Measurements from ENCODE around the gene MIER2. TPM values are rescaled to one million over a fixed set of nuclear protein-coding genes. Genes with fewer than 3 reads are reported as not detected.

The MIER2 gene
- total RNA-seq, 1 experiment from 2014 or later: 5.1 TPM

GRCh38 chr19:377801-378581 is 33.4 kb upstream of the MIER2 start:
- no peak for DNase-seq (ENCODE audit: low spot score)

- DNase-seq (ENCODE audit: low spot score): no peak
These were observed 31.5 kb upstream of the MIER2 start for GRCh38 chr19:376111-376470.

GRCh38 chr19:375395-376110 is 31.0 kb upstream of the MIER2 start:
- no peak for DNase-seq (ENCODE audit: low spot score)

GRCh38 chr19:374886-375235 is 30.3 kb upstream of the MIER2 start:
- no peak for DNase-seq (ENCODE audit: low spot score)

- DNase-seq (ENCODE audit: low spot score): no peak
These were observed 29.7 kb upstream of the MIER2 start for GRCh38 chr19:374183-374885.

- DNase-seq (ENCODE audit: low spot score): no peak
These were observed 29.0 kb upstream of the MIER2 start for GRCh38 chr19:373391-374182.

GRCh38 chr19:372306-372890 is 27.8 kb upstream of the MIER2 start:
- DNase-seq (ENCODE audit: low spot score): peak; percentile 70

- DNase-seq (ENCODE audit: low spot score): no peak
These were observed 27.0 kb upstream of the MIER2 start for GRCh38 chr19:371501-372168.

GRCh38 chr19:370641-371330 is 26.2 kb upstream of the MIER2 start:
- no peak for DNase-seq (ENCODE audit: low spot score)

- no peak for DNase-seq (ENCODE audit: low spot score)
These were observed 25.3 kb upstream of the MIER2 start for GRCh38 chr19:369876-370275.

- no peak for DNase-seq (ENCODE audit: low spot score)
These were observed 24.7 kb upstream of the MIER2 start for GRCh38 chr19:369256-369655.

- DNase-seq (ENCODE audit: low spot score): no peak
These were observed 24.0 kb upstream of the MIER2 start for GRCh38 chr19:368630-369024.

GRCh38 chr19:367963-368629 is 23.5 kb upstream of the MIER2 start:
- DNase-seq (ENCODE audit: low spot score): no peak

- DNase-seq (ENCODE audit: low spot score): no peak
These were observed 23.0 kb upstream of the MIER2 start for GRCh38 chr19:367561-367960.

- no peak for DNase-seq (ENCODE audit: low spot score)
These were observed 22.4 kb upstream of the MIER2 start for GRCh38 chr19:366951-367350.

- DNase-seq (ENCODE audit: low spot score): no peak
These were observed 21.7 kb upstream of the MIER2 start for GRCh38 chr19:366205-366783.

- DNase-seq (ENCODE audit: low spot score): no peak
These were observed 20.1 kb upstream of the MIER2 start for GRCh38 chr19:364496-365287.

- DNase-seq (ENCODE audit: low spot score): no peak
These were observed 18.1 kb upstream of the MIER2 start for GRCh38 chr19:362683-363082.

- DNase-seq (ENCODE audit: low spot score): no peak
These were observed 17.6 kb upstream of the MIER2 start for GRCh38 chr19:362154-362553.
